HG03139 (cell line): ENCODE measurements around the gene NOLC1.

ENCODE experiments used
- ATAC-seq: cut with Tn5 transposase; IDR thresholded peaks from one replicate; pipeline ENCODE4 v1.9.1; 2021; ENCODE audit not compliant: unreplicated experiment

NOLC1 gene

DNA sequence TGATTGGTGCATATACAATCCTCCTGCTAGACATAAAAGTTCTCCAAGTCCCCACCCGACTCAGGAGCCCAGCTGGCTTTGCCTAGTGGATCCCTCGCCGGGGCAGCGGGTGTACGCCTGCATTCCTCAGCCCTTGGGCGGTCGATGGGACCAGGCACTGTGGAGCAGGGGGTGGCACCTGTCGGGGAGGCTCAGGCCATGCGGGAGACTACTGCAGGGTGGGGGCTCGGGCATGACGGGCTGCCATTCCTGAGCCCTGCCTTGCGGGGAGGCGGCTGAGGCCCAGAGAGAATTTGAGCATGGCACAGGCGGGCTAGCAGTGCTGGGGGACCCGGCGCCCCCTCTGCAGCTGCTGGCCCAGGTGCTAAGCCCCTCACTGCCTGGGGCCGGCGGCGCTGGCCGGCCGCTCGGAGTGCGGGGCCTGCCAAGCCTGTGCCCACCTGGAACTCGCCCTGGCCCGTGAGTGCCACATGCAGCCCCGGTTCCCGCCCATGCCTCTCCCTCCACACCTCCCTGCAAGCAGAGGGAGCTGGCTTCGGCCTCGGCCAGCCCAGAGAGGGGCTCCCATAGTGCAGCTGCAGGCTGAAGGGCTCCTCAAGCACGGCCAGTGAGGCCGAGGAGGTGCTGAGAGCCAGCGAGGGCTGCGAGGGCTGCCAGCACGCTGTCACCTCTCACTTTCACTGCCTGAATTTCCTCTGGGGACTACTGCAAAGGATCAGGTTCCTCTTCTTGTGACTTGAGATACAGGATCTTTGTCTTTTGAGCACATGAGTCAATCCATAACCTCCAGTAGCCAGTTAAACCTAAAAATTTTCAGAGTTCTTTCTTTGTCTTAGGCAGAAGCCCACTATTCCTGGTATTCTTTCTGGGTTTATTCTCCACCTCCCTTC lies 48.8 kb downstream of the NOLC1 start:
- no peak for ATAC-seq

DNA sequence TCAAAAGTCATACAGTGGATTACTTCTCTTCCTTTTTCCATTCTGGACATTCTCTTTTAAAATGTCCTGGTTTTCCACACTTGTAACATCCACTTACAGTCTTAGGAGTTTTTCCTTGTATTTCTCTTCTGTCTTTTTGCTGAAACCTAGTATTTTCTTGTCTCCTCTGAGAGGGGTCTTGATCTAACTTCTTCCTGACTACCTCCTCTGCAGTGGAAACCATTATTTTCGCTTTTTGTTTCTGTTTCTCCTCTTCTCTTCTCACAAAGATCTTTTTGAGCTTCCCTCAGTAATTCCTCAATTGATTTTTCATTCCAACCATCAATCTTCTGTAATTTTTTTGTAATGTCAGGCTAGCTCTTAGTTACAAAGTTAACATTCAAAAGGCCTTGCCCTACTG lies 50.2 kb downstream of the NOLC1 start:
- ATAC-seq, result no peak

- no peak for ATAC-seq
Observed at GRCh38 chr10:102208311-102209035, 56.3 kb downstream of the NOLC1 start.

GRCh38 chr10:102211615-102212299 lies 59.6 kb downstream of the NOLC1 start:
- ATAC-seq, result no peak
